ENCODE data around the gene VAPA.

The VAPA gene

DNA sequence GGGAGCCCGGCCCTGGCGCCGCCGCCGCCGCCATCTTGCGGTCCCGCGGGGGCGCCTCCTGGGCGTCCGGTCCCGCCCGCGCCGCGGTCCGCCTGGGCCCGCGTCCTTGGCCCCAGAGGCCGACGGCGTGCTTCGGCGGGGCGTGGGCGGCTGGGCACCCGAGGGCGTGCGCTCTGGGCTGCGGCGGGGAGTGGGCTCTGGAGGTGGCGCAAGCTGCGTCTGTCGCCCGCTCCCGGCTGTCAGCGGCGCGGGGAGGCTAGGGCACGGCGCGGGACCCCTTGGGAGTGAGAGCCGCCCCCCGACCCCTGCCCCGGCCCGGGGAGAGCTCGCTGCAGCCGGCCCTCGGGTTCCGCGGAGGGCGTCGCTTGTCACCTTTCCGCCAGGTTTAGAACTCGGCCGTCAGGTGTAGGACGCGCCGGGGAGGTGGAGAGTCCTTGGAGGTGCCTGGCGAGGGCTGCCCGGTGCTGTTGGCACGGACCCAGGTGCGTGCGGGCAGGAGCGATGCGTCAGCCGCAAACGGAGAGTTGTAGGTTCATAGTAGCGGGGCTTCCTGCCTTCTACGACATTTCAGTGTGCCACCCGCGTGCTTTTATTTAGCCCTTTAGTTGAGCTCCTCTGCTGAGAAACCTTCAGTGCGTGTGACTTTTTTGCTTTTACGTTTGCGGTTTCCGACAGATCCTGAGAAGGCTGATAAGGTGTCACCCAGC, 921 bp downstream of the VAPA start:
- peak; percentile 60 for DNase-seq (ENCODE audit: low spot score)

DNA sequence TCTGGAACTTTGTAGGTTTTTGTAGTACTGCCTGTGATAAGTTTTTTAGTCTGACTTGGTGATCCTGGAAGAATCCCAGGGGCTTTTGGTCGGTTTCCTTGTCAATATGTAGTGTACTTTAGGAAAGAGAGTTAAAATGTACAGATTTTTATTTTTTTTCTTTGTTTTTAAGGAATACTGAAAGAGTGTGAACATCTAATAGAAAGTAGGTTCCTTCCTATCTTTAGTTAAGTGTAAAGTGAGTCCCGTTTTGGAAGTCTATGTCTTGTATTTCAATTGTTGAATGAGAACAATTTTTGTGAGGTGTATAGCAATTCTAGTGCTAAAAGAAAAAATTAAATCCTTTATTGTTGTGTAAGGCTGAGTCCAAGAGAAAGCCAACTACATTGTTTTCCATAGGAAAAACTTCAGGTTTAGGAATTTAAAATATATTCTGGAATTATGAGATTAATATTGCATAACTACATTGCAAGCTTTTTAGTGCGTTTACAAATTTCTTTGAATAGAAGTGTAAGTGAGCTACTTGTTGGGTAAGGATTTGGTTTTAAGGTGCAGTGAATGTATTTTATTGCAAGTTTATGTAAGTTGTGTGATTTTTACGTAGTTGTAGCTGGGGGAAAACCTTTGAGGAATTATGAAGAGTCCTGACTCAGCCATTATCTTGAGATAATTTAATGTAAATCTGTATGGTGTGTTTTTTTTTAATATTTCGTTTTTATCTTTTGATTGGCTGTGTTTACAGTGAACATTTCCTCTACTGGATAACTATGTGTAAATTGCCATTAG, 1.7 kb downstream of the VAPA start:
- DNase-seq (ENCODE audit: low spot score) = no peak

DNA sequence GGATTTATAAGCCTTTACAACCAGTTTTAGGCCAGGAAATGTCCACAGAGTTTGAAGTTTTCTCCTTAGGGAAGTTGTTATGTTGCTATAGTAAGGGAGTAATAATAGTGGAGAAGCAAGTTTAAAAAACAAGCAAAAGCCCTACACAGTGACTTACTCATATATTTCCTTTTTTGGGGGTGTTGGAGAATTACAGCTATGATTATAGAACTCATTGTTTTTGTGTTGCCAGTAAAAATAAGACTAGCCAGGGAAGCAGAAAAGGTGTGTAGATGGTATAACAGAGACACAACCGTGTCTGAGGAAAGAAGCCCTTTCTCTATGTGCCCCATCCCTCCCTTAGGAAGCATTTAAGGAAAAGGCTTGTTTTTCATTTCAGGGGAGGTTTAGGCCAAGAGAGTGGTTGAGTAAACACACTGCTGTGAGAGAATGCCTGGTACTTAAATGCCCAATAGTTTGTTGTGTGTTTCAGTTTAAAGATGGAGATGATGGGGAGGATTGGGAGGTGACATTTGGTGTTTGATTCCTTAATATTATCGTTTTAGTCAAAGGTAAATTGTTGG, 2.3 kb downstream of the VAPA start:
- DNase-seq (ENCODE audit: low spot score) = no peak

DNA sequence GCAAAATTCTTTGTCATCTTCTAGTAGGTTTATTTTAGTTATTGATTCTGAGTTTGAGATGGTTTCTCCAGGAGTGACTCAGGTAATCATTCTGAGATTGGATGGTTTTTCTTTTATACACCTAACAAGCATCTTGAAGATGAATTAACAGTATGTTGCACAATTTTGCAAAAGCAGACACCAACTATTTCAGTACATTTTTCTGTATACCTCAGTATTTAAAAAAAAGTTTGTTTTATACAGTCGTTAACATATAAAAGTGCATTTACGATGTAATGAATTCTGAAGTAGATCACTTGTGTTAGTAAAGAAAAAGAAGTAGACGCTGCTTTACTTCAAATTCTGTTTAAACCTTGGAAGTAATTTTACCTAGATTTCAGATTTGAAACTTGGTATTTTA, 3.0 kb downstream of the VAPA start:
- DNase-seq (ENCODE audit: low spot score) = no peak

DNA sequence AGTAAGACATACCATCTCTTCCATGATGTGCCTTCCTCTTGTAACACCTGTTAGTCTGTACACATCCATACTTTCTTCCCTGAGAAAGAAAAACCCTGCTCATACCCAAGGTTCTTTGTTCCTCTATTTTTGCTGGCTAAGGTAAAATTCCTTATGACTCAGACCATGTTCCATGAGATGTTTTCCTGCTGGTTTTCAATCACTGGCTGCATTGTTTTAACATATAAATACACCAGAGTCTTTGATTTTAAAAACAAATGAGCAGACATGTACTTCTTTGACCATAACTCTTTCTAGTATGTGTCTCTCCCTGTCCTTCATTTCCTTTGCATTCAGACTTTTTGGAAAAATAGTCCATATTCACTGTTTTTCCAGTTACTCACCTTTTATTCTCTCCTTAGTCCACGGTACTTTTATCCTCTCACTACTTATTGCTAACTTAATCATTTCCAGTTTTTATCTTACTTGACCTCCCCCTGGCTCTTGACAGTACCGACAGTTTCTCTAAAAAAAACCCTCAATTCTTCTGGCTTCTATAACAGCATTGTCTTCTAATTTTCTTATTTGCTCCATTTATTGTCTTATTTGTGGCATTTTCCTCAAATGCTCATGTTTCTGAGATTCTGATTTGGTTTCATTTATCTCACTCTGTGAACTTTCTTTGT, 4.3 kb downstream of the VAPA start:
- DNase-seq (ENCODE audit: low spot score) = peak; percentile 30

DNA sequence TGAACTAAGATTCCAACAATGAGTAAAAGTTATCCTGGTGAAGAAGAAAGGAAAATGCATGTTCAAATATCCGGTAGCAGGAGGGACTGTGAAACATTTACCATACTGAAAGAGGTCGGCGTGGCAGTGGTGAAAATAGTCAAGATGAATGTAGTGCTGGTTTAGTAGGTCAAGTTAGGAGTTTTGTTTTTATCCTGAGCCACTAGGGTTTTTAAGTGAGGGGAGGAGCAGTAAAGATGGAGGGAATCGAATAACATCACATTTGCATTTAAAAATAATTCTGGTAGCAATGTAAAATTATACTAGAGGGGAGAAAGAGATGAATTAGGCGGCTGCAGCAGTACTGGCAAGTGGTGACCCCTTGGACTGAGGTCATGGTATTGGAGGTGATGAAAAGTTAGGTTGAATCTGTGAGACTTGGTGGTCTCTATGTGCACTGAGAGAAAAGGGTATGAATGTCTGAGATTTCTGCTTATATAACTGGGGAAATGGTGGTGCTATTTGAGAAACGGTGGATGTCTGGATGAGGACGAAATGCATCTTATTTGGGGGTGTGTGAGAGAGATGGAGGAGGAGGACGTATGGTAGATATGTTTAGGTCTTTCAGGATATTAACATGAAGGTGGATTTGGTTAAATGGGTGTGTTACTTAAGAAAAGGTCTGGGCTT, 5.9 kb downstream of the VAPA start:
- no peak for DNase-seq (ENCODE audit: low spot score)

DNA sequence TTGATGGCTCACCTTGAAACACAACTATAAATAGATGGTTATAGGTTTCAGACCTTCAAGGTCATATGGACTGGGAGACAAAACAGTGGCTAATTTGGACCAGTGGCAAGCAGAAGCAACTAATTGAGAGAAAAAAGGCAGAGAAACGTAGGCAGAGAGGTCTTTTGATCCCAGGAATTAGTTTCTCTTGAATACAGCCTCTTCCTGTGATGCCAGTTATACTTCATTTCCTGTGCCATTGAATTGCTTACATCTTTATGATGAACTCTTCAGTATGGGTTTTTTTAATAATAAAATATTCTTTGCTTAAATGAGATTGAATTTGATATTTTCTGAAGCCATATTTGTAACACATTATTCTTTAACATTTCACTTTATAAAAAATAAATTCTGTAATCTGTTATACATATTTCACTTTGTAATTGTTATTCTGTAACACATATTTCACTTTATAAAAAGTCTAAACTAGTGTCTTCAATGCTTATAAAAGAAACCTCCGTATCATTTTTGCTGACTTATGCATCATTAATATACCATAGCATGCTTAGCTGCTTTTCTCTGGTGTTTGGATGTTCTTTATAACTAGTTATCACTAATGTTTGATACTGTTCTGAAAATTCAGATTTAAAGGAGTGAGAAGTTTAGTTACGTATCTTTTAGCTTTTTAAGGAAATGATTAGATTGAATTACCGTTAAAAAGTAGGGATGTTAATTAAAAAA, 8.9 kb downstream of the VAPA start:
- DNase-seq (ENCODE audit: low spot score) = no peak

DNA sequence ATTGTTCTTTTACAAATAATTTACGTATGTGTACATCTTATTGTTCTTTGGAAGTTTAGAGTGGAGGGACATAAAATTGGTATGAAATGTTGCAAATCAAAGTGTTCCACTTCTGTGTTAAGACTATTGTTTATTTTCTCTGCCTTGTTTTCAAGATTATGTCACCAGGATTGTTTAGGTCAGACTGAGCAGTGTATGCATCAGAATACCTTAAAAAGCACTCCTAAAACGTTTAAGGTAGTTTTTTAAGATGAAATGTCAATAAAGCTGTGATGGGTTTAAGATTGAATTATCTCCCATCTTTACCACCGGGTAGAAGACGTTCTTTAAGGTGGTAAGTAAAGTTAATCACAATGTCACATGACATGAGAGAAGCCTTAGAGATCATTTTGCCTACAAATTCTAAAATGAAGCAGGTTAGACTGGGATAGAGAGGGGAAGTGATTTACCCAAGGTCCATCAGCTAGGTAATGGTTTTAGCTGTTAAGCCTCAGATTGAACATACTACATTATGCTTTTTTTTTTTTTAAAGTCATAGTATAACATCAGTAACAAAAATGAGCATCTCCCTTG, 10.6 kb downstream of the VAPA start:
- no peak for DNase-seq (ENCODE audit: low spot score)

DNA sequence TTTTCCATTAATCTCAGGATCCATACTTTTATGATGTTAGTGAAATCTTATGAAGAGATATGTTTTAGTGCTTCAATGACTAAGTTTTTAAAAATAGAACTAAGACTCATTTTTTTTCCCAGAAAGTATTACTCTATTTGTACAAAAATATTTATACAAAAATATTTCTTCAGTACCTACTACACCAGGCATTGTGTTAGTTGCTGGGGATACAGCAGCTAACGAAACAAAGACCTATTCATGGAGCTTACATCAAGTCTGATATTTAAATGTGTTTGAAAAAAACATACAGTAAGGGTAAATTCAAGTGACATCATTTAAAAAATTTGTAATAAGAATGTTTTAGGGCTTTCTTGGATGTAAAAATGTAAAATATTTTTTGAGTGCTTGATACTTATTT, 11.6 kb downstream of the VAPA start:
- DNase-seq (ENCODE audit: low spot score) = no peak

DNA sequence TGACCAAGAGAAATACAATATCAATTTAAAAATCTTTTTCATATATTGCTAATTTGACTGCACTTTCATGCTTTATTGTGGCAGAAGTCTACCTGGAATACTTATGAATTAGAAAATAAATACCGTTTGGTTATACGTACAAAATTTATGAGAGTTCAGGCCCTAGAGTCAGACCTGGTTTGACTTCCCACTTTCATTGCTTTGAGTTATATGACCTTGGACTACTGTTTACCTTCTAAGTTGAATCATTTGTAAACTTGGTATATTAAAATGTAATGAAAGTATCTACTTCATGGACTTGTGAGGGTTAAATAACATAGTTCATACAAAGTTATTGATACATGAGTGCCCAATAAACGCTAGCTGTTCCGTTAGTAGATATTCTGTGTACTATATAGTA, 12.0 kb downstream of the VAPA start:
- no peak for DNase-seq (ENCODE audit: low spot score)

DNA sequence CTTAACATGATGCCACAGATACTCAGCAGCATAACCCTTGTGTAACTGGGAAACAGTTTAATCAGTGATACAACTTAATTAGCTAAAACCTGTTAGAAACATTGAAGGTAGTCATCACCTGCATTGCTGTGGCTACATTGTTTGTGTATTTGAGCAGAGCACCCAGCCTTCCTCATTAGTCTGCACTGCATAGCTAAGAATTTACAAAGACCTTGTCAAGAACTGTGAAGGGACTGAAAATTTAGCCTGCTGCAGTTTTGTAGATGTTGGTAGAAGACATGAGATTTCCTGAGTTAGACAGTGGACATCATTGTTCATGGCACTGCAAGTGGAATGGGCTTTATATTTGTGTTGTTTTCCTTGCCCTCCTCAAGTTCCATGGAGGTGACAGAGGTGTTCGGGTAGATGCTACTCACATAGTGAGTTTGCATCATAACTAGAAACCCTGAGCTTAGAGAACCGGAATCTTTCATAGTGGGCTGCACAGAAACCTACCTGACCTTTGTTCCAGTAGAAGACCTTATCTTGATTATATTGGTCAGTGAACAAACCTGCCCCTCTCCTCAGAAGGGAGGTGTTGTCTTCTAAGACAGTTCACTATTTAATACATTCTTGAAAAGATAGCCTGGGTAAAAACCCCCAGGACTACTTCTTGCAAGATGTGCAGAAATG, 12.5 kb downstream of the VAPA start:
- DNase-seq (ENCODE audit: low spot score) = no peak

DNA sequence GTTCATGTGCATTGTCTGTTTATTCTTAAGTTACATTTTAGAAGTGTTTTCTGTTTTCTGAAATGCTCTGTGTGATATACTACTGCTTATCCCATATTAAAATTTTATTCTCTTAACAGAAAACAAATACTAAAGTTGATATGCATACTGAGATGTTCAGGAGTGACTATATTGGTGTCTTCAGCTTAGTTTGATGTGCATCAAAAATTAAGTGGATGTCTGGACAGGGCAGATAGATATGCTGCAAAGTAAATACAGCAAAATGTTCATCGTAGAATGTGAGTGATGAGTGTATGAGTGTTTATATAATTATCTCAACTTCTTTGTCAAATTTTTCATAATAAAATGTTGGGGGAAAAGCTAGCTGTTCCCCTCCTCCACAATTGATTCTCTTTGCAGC, 13.2 kb downstream of the VAPA start:
- no peak for DNase-seq (ENCODE audit: low spot score)

DNA sequence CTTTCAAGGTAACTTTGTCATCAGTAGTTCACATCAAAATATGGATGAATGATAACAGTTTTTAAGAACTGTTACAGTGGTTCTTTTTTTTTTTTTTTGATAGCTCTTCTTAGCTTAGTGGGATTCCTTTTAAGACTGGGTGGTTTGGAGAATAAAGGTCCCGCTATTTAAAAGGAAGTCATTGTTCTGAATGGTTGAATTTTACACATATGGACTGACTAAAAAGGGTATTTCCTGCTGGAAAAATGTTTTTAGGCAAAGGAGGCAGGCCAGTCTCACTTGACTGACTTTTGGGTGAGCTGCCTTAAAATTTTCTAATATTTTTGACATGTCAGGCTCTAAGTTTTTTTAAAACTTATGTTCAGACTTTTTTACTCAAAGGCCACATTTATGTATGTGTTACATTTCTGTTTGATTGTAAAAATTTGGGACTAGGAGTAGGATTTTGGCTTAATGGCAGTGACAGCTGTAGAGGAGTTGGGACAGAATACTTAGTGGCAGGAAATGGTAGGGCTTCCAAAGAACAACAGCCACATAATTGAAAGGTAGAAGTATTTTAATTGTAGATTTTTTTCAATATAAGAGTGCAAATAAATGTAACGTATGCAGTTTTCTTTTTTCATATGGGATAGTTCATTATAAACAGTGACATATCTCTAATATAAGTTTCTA, 13.7 kb downstream of the VAPA start:
- no peak for DNase-seq (ENCODE audit: low spot score)

DNA sequence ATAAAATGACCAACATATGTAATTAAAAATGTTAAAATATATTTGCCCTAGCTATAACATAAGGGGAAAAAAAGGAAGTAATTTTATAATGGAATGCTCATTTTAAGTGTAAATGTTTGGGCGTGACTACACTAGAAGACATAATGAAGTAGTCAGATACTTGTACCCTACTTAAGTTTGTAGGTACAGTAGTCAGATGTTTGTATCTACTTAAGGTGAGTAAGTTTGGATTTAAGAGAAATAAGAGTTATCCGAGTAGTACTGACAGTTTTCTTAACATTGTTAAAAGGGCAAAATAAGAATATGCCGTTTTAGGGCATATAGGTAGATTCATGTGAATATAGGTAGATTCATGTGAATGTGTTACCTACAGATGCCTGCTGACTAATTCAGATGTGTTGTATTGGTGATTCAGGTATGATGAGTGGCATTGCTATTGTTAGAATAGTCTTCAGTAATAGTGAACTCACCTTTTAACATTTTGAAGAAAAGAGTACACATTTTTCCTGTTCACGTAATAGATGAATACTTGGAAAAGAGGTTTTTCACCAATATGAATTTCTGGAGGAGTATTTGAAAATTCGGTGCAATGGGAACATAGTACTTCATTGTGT, 14.9 kb downstream of the VAPA start:
- no peak for DNase-seq (ENCODE audit: low spot score)

DNA sequence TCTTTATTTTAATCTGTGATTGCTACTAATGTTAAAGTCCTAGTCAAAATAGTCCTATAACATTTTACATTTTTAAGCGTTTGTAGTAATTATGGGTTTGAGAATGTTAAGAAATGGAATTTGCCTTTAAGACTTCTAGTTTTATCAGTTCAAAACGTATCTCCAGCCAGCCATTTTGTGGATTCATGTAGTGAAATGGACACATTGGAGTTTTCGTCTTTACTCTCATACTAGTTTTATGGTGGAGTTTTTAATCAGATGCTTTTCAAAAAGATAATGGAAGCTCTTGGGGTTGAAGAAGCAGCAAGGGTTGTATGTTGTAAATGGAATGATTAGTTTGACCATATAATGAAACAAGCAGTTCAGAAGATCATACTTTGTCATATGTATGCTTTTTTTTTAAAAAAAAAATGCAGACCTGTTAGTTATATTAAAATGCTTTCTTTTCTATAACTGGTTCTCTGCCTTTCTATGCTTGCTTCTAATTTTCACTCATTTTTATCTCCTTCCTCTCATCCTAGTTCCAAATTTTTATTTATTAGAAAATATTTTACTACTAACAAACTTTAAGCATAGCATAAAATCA, 16.6 kb downstream of the VAPA start:
- DNase-seq (ENCODE audit: low spot score) = no peak

DNA sequence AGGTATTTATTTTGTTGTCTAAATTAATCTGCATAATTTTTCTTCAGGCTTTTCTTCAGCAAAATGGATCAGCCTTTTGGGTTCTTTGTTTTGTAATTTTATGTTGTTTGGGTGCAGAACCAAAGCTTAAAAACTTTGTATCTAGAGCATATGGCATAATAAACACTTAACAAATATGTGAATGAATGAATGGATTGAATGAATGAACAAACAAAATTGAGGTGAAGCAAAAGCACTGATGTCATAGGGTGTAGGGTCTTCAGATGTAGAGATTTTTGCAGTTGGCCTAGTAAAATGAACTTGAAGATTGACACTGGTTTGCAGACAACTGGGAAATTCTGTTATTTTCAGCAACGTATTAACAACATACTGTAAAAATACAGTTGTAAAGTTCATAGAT, 17.3 kb downstream of the VAPA start:
- no peak for DNase-seq (ENCODE audit: low spot score)

DNA sequence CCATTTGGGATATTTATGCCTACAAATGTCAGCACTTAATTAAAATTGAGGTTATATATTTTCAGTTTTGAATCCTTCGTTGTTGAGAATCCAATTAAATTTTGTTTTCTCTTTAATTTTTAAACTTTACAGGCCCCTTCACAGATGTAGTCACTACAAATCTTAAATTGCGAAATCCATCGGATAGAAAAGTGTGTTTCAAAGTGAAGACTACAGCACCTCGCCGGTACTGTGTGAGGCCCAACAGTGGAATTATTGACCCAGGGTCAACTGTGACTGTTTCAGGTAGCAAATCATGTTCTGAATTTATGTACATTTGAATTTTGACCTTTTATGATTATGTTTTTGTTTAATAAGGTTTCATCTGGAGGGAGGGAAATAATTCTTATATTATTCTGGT, 17.9 kb downstream of the VAPA start:
- no peak for DNase-seq (ENCODE audit: low spot score)

DNA sequence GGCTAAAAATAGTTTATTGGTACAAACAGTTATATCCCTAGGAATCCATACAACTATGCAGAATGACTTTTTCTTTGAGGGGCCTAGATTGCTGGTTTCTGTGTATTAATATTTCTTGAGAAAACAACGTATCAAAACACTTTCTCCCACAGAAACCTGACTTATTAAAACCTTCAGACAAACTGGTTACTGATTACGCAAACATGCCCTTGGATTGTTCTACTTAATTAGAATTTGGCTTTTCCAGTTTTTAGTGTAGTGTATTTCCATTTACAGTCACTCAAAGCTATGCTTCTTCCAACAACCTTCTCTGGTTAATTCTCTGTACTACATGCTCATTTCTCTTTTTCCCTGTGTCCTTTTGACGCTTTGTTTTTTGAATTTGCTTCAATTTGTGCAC, 20.0 kb downstream of the VAPA start:
- no peak for DNase-seq (ENCODE audit: low spot score)

DNA sequence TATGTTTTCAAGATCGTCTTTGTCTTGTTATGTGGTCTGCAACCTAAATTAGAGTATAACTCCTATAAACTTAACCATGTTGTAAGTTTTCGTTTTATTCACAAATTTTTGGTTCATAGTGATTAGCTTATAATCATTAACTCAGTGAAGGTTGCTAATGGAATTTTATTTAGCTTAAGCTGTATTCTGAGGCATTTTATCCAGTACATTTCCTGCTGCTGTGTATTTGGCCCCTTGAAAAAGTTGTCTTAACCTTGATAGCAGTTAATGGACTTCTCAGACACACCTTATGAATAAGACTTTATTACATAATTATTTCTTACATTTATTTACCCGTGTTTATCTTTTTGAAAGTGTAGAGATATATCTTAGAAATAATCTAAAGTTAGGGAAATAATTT, 20.5 kb downstream of the VAPA start:
- no peak for DNase-seq (ENCODE audit: low spot score)
